CD4-positive, alpha-beta T cell (primary cell): ENCODE results near the gene SLC1A2. TPM values are rescaled to one million over a fixed set of nuclear protein-coding genes. Genes with fewer than 3 reads are reported as not detected.

ENCODE experiments used
- ATAC-seq: fragments of 200-7000 bp; cut with Tn5 transposase; one replicate; pipeline ENCODE4 v1.10.0; 2022; ENCODE audit warnings: mild to moderate bottlenecking; ENCODE audit not compliant: poor library complexity
- CTCF ChIA-PET: fragments of 350-600 bp; sonication (Branson Sonifier 250); formaldehyde crosslinking; loops from one replicate; lab custom pipeline; 2021; ENCODE audit warnings: antibody characterized with exemption, inconsistent platforms; lab: Charles Lee
- POLR2A ChIA-PET: fragments of 350-600 bp; sonication (Branson Sonifier 250); formaldehyde crosslinking; loops from one replicate; lab custom pipeline; 2021; ENCODE audit warnings: antibody characterized with exemption, inconsistent platforms; lab: Charles Lee
- DNase-seq, 14 experiments: peaks; one replicate each; pipeline ENCODE4 v3.0.0-alpha.2; 2013 to 2020; ENCODE audit warnings: mixed read lengths in 2 of 14
- H3K27ac ChIP-seq, 2 donors: one replicate each; pipeline versions ENCODE4 v1.5.1 to v1.7.0; 2013; ENCODE audit warnings: low read length in 2 of 2, low read depth in 1 of 2, mild to moderate bottlenecking in 1 of 2
- H3K27me3 ChIP-seq, 2 experiments: 1 replicate in 1 of 2; 2 replicates in 1 of 2; pipeline versions ENCODE4 v1.6.1 to v1.7.0; 2013; ENCODE audit warnings: low read length in 2 of 2, control low read depth in 1 of 2, mild to moderate bottlenecking in 1 of 2, moderate library complexity in 1 of 2; ENCODE audit not compliant: insufficient read depth in 2 of 2, control insufficient read depth in 1 of 2
- H3K36me3 ChIP-seq: one replicate; pipeline ENCODE4 v1.6.1; 2013; ENCODE audit warnings: low read length, control low read depth; ENCODE audit not compliant: insufficient read depth
- H3K4me1 ChIP-seq: one replicate; pipeline ENCODE4 v1.6.1; 2013; ENCODE audit warnings: low read length, control low read depth; ENCODE audit not compliant: insufficient read depth
- H3K4me3 ChIP-seq: one replicate; pipeline ENCODE4 v1.5.1; 2013; ENCODE audit warnings: mild to moderate bottlenecking, low read length, moderate library complexity
- H3K9me3 ChIP-seq, 2 experiments: 1 replicate in 1 of 2; 2 replicates in 1 of 2; pipeline versions ENCODE4 v1.6.1 to v1.7.0; 2013; ENCODE audit warnings: low read length in 2 of 2, mild to moderate bottlenecking in 2 of 2, control low read depth in 1 of 2, moderate library complexity in 1 of 2; ENCODE audit not compliant: control insufficient read depth in 1 of 2, insufficient read depth in 1 of 2
- H3K27ac Mint-ChIP-seq: one replicate; pipeline ENCODE4 v1.8.0; 2020; ENCODE audit warnings: mixed read lengths
- H3K27me3 Mint-ChIP-seq: one replicate; pipeline ENCODE4 v1.8.0; 2021; ENCODE audit warnings: mixed read lengths
- H3K36me3 Mint-ChIP-seq: one replicate; pipeline ENCODE4 v1.8.0; 2021; ENCODE audit warnings: low read depth, mixed read lengths
- H3K4me1 Mint-ChIP-seq: one replicate; pipeline ENCODE4 v1.8.0; 2021; ENCODE audit warnings: low read depth, mixed read lengths
- H3K4me3 Mint-ChIP-seq: one replicate; pipeline ENCODE4 v1.8.0; 2020; ENCODE audit warnings: mild to moderate bottlenecking, mixed read lengths
- H3K9me3 Mint-ChIP-seq: one replicate; pipeline ENCODE4 v1.8.0; 2020; ENCODE audit warnings: mixed read lengths
- intact Hi-C, 2 experiments: fragments of 100-400 bp; cut with DNase I in 1 of 2; cut with micrococcal nuclease in 1 of 2; formaldehyde crosslinking; loops; one replicate each; pipeline versions ENCODE4 v1.15.1 to v1.9.0; 2023 to 2025; cut with DNase I, micrococcal nuclease
- total RNA-seq, 174 experiments: library from RNA in 2 of 174; stranded (reverse) in 2 of 174; gene quantifications; one replicate each; pipeline ENCODE4 v1.2.3 and lab custom pipeline; 2021 to 2026
- TF ChIP-seq, protein P1 (sequence below): fragments of 200-600 bp; IDR thresholded peaks from one replicate; pipeline ENCODE4 v1.8.0; 2022; ENCODE audit warnings: antibody characterized with exemption, mild to moderate bottlenecking

The SLC1A2 gene
- total RNA-seq, 2 experiments from 2014 or later, result not detected

GRCh38 chr11:35367491-35367890 lies 51.9 kb downstream of the SLC1A2 start:
- no peak overlapping the region for H3K4me3 ChIP-seq
- ATAC-seq (no peak), DNase-seq (no peak)
- H3K36me3 Mint-ChIP-seq, result no peaks in the 10 kb centered on the region
- peaks cover 7% of the 10 kb centered on the region for H3K4me1 ChIP-seq
- H3K27ac ChIP-seq, result no peak overlapping the region
- peaks cover 0 to 4% of the 10 kb centered on the region in 2 experiments for H3K9me3 ChIP-seq
- CTCF ChIA-PET, result no interaction called here
- POLR2A ChIA-PET, result no interaction called here
- H3K27ac Mint-ChIP-seq, result no peak overlapping the region
- intact Hi-C loops, result no loop called here
- no peaks in the 10 kb centered on the region for H3K27me3 Mint-ChIP-seq
- no peak overlapping the region for H3K4me3 Mint-ChIP-seq
- no peaks in the 10 kb centered on the region for H3K27me3 ChIP-seq
- no peaks in the 10 kb centered on the region for H3K4me1 Mint-ChIP-seq
- TF ChIP-seq, protein P1, sequence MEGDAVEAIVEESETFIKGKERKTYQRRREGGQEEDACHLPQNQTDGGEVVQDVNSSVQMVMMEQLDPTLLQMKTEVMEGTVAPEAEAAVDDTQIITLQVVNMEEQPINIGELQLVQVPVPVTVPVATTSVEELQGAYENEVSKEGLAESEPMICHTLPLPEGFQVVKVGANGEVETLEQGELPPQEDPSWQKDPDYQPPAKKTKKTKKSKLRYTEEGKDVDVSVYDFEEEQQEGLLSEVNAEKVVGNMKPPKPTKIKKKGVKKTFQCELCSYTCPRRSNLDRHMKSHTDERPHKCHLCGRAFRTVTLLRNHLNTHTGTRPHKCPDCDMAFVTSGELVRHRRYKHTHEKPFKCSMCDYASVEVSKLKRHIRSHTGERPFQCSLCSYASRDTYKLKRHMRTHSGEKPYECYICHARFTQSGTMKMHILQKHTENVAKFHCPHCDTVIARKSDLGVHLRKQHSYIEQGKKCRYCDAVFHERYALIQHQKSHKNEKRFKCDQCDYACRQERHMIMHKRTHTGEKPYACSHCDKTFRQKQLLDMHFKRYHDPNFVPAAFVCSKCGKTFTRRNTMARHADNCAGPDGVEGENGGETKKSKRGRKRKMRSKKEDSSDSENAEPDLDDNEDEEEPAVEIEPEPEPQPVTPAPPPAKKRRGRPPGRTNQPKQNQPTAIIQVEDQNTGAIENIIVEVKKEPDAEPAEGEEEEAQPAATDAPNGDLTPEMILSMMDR, result no peak
- no peaks in the 10 kb centered on the region for H3K36me3 ChIP-seq
- no peaks in the 10 kb centered on the region for H3K9me3 Mint-ChIP-seq

DNA sequence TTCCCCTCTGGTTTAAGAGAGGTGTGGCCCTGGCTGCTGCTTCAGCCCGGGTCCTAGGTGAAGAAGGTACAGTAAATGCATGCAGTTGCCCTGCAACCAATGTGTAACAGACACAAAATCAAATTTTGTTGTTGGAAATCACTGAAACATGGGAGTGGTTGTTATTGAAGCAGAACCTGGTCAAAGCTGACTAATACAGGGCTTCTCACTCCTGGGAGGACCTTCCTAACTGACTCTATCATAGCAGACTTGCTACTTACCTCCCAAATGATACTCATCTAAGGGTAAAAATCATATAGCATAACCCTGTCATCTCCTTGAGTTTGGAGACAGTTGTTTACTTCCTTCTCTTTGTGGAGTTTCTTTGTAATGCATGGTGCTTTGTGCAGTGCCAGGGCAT lies 52.6 kb downstream of the SLC1A2 start:
- no peaks in the 10 kb centered on the region for H3K4me1 Mint-ChIP-seq
- H3K4me3 Mint-ChIP-seq, result no peak overlapping the region
- no peaks in the 10 kb centered on the region for H3K27me3 ChIP-seq
- POLR2A ChIA-PET, result interaction anchor here (0.6 kb wide), 1 partner anchor 689 kb away, joined by 3 read pairs; no protein-coding TSS in a partner anchor
- TF ChIP-seq, protein P1, result no peak
- no peaks in the 10 kb centered on the region for H3K36me3 Mint-ChIP-seq
- H3K4me1 ChIP-seq, result peaks cover 7% of the 10 kb centered on the region
- H3K9me3 Mint-ChIP-seq, result no peaks in the 10 kb centered on the region
- H3K36me3 ChIP-seq, result no peaks in the 10 kb centered on the region
- H3K9me3 ChIP-seq, result peaks cover 0 to 4% of the 10 kb centered on the region in 2 experiments
- CTCF ChIA-PET, result no interaction called here
- H3K4me3 ChIP-seq, result no peak overlapping the region
- no peak overlapping the region for H3K27ac Mint-ChIP-seq
- H3K27me3 Mint-ChIP-seq, result no peaks in the 10 kb centered on the region
- DNase-seq (no peak), ATAC-seq (no peak)
- no peak overlapping the region for H3K27ac ChIP-seq
- intact Hi-C loops, result no loop called here

- H3K36me3 Mint-ChIP-seq, result no peaks in the 10 kb centered on the region
- Histone ChIP-seq H3K27me3 (no peaks in the 10 kb centered on the region), H3K4me1 (peaks cover 7% of the 10 kb centered on the region), H3K36me3 (no peaks in the 10 kb centered on the region), H3K9me3 (peaks cover 0 to 4% of the 10 kb centered on the region in 2 experiments), H3K4me3 (no peak overlapping the region), H3K27ac (no peak overlapping the region)
- ChIA-PET POLR2A (no interaction called here), CTCF (no interaction called here)
- H3K27ac Mint-ChIP-seq, result no peak overlapping the region
- DNase-seq, result no peak
- TF ChIP-seq, protein P1, result no peak
- H3K9me3 Mint-ChIP-seq, result no peaks in the 10 kb centered on the region
- intact Hi-C loops, result no loop called here
- no peak overlapping the region for H3K4me3 Mint-ChIP-seq
- H3K4me1 Mint-ChIP-seq, result no peaks in the 10 kb centered on the region
- H3K27me3 Mint-ChIP-seq, result no peaks in the 10 kb centered on the region
- ATAC-seq, result no peak
Measured at GRCh38 chr11:35365961-35366360, 53.4 kb downstream of the SLC1A2 start.
